H9 (cell line): Measurements from ENCODE around the gene SCRN1. TPM values are rescaled to one million over a fixed set of nuclear protein-coding genes. Genes with fewer than 3 reads are reported as not detected.

Experiments used
- DNase-seq: peaks from one replicate; pipeline ENCODE4 v3.0.0-alpha.2; 2017
- H2AFZ ChIP-seq: one replicate; pipeline ENCODE4 v1.6.1; 2013; ENCODE audit warnings: mild to moderate bottlenecking, low read length, control low read depth, moderate library complexity
- H2AK5ac ChIP-seq: 2 replicates; pipeline ENCODE4 v1.6.1; 2013; ENCODE audit warnings: low read length, control low read depth, mixed read lengths; ENCODE audit not compliant: insufficient read length
- H2BK120ac ChIP-seq: one replicate; pipeline ENCODE4 v1.6.1; 2013; ENCODE audit warnings: low read depth, mild to moderate bottlenecking, low read length, control low read depth, inconsistent platforms; ENCODE audit not compliant: poor library complexity, severe bottlenecking
- H2BK12ac ChIP-seq: 2 replicates; pipeline ENCODE4 v1.6.1; 2013; ENCODE audit warnings: low read length, control low read depth, mixed read lengths, low read depth; ENCODE audit not compliant: insufficient read length
- H2BK15ac ChIP-seq: 2 replicates; pipeline ENCODE4 v1.6.1; 2013; ENCODE audit warnings: low read depth, low read length, control low read depth
- H2BK20ac ChIP-seq: one replicate; pipeline ENCODE4 v1.6.1; 2013; ENCODE audit warnings: low read depth, mild to moderate bottlenecking, low read length, control low read depth, inconsistent platforms; ENCODE audit not compliant: poor library complexity, severe bottlenecking
- H2BK5ac ChIP-seq: 2 replicates; pipeline ENCODE4 v1.6.1; 2013; ENCODE audit warnings: low read length, control low read depth, mixed read lengths; ENCODE audit not compliant: insufficient read length
- H3K14ac ChIP-seq: 2 replicates; pipeline ENCODE4 v1.6.1; 2013; ENCODE audit warnings: low read length, control low read depth; ENCODE audit not compliant: insufficient read depth
- H3K18ac ChIP-seq: 2 replicates; pipeline ENCODE4 v1.6.1; 2013; ENCODE audit warnings: low read depth, mild to moderate bottlenecking, mixed read lengths, low read length, control low read depth; ENCODE audit not compliant: insufficient read length
- H3K23ac ChIP-seq: 2 replicates; pipeline ENCODE4 v1.6.1; 2013; ENCODE audit warnings: low read length, control low read depth, mixed read lengths, low read depth; ENCODE audit not compliant: insufficient read length
- H3K23me2 ChIP-seq: 2 replicates; pipeline ENCODE4 v1.6.1; 2013; ENCODE audit warnings: low read depth, mild to moderate bottlenecking, mixed read lengths, low read length, control low read depth; ENCODE audit not compliant: insufficient read length, poor library complexity, severe bottlenecking
- H3K27ac ChIP-seq: 2 replicates; pipeline ENCODE4 v1.5.1; 2013; ENCODE audit warnings: low read length, control low read depth, mixed read lengths, low read depth; ENCODE audit not compliant: insufficient read length
- H3K27me3 ChIP-seq: 2 replicates; pipeline ENCODE4 v1.6.1; 2013; ENCODE audit warnings: low read length, control low read depth, inconsistent platforms; ENCODE audit not compliant: insufficient read depth
- H3K4ac ChIP-seq: 2 replicates; pipeline ENCODE4 v1.6.1; 2013; ENCODE audit warnings: low read depth, mild to moderate bottlenecking, control low read depth, inconsistent platforms, low read length, moderate library complexity
- H3K4me1 ChIP-seq: 2 replicates; pipeline ENCODE4 v1.6.1; 2013; ENCODE audit warnings: low read length, control low read depth, inconsistent platforms; ENCODE audit not compliant: insufficient read depth
- H3K4me2 ChIP-seq: 2 replicates; pipeline ENCODE4 v1.6.1; 2013; ENCODE audit warnings: low read length, control low read depth, mixed read lengths; ENCODE audit not compliant: insufficient read length, insufficient read depth
- H3K56ac ChIP-seq: 2 replicates; pipeline ENCODE4 v1.6.1; 2013; ENCODE audit warnings: low read depth, mild to moderate bottlenecking, mixed read lengths, low read length, control low read depth; ENCODE audit not compliant: insufficient read length
- H3K79me1 ChIP-seq: 2 replicates; pipeline ENCODE4 v1.6.1; 2013; ENCODE audit warnings: low read depth, mild to moderate bottlenecking, moderate library complexity, low read length, control low read depth, inconsistent platforms; ENCODE audit not compliant: insufficient read depth, poor library complexity, severe bottlenecking
- H3K79me2 ChIP-seq: 2 replicates; pipeline ENCODE4 v1.6.1; 2013; ENCODE audit warnings: low read length, control low read depth, inconsistent platforms; ENCODE audit not compliant: insufficient read depth
- H3K9ac ChIP-seq: 2 replicates; pipeline ENCODE4 v1.6.1; 2013; ENCODE audit warnings: low read length, control low read depth, mixed read lengths; ENCODE audit not compliant: insufficient read length; ENCODE audit errors: extremely low read depth
- H3K9me3 ChIP-seq: one replicate; pipeline ENCODE4 v1.6.1; 2013; ENCODE audit warnings: low read depth, low read length, inconsistent platforms; ENCODE audit not compliant: control insufficient read depth
- H3T11ph ChIP-seq: one replicate; pipeline ENCODE4 v1.6.1; 2013; ENCODE audit warnings: mild to moderate bottlenecking, low read length, control low read depth, inconsistent platforms
- H4K20me1 ChIP-seq: one replicate; pipeline ENCODE4 v1.6.1; 2013; ENCODE audit not compliant: control insufficient read depth, insufficient read length, insufficient read depth
- H4K5ac ChIP-seq: 2 replicates; pipeline ENCODE4 v1.6.1; 2013; ENCODE audit warnings: low read depth, mild to moderate bottlenecking, mixed read lengths, low read length, control low read depth; ENCODE audit not compliant: insufficient read length
- H4K8ac ChIP-seq: replicated peaks from 2 replicates; pipeline ENCODE4 v1.6.1; 2013; ENCODE audit warnings: low read length, control low read depth, mixed read lengths, low read depth; ENCODE audit not compliant: insufficient read length
- H4K91ac ChIP-seq: 2 replicates; pipeline ENCODE4 v1.6.1; 2013; ENCODE audit warnings: low read depth, mild to moderate bottlenecking, moderate library complexity, mixed read lengths, low read length, control low read depth; ENCODE audit not compliant: insufficient read length
- H3K27ac Mint-ChIP-seq, 3 experiments: 2 replicates in 2 of 3; 3 replicates in 1 of 3; pipeline ENCODE4 v1.8.0; 2020 to 2021; ENCODE audit warnings: mixed read lengths in 3 of 3, mild to moderate bottlenecking in 1 of 3, moderate library complexity in 1 of 3
- H3K27me3 Mint-ChIP-seq: 2 replicates; pipeline ENCODE4 v1.8.0; 2021; ENCODE audit warnings: low read depth, mild to moderate bottlenecking, moderate library complexity, mixed read lengths
- H3K36me3 Mint-ChIP-seq, 3 experiments: 2 replicates in 2 of 3; 3 replicates in 1 of 3; pipeline ENCODE4 v1.8.0; 2020 to 2021; ENCODE audit warnings: low read depth in 3 of 3, mixed read lengths in 3 of 3; ENCODE audit not compliant: insufficient read depth in 1 of 3
- H3K4me1 Mint-ChIP-seq, 2 experiments: 2 replicates each; pipeline ENCODE4 v1.8.0; 2020; ENCODE audit warnings: mixed read lengths in 2 of 2
- H3K4me3 Mint-ChIP-seq, 2 experiments: 2 replicates in 1 of 2; 3 replicates in 1 of 2; pipeline ENCODE4 v1.8.0; 2020 to 2021; ENCODE audit warnings: mild to moderate bottlenecking in 2 of 2, mixed read lengths in 2 of 2, moderate library complexity in 1 of 2
- H3K9me3 Mint-ChIP-seq, 2 experiments: 2 replicates in 1 of 2; 3 replicates in 1 of 2; pipeline ENCODE4 v1.8.0; 2020; ENCODE audit warnings: mild to moderate bottlenecking in 2 of 2, mixed read lengths in 2 of 2, moderate library complexity in 1 of 2
- total RNA-seq: library from RNA; stranded (reverse); gene quantifications from 2 replicates; pipeline ENCODE4 v1.2.1, GENCODE V29; 2021
- TF ChIP-seq, protein P1 (sequence below): fragments of 200-600 bp; sonication (generic); conservative IDR thresholded peaks from 3 replicates; pipeline ENCODE4 v1.8.0; 2021; ENCODE audit warnings: antibody characterized with exemption, mild to moderate bottlenecking

The SCRN1 gene
- total RNA-seq, 1 experiment from 2014 or later: 101 TPM

DNA sequence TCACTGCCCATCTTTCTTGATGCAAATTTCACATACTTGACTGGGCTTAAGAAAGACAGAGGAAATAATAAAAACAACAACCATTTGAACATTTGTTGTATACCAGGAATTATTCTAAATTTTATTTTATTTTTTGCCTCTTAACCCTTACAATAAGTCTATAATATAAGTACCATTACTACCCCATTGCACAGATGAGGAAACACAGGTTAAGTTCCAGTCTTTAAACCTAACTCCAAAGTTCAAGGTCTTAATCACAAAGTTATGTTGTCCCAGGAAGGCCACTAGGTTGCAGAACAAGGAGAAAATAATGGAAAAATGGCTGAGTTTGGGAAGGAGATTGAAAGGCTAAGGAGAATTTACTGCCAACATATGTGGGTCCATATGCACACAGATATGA lies 33.4 kb upstream of the SCRN1 start:
- Histone ChIP-seq H3K27me3 (no peaks in the 10 kb centered on the region), H3K56ac (no peak overlapping the region), H3K23ac (no peak overlapping the region), H3K79me1 (no peaks in the 10 kb centered on the region), H2BK20ac (no peak overlapping the region), H4K5ac (no peak overlapping the region), H4K8ac (no peak overlapping the region), H3K4me2 (no peak overlapping the region), H2BK15ac (no peak overlapping the region), H2BK5ac (no peak overlapping the region), H2BK12ac (no peak overlapping the region), H3K18ac (no peak overlapping the region), H4K20me1 (no peaks in the 10 kb centered on the region), H3T11ph (no peak overlapping the region), H3K23me2 (peaks cover 9% of the 10 kb centered on the region), H3K9ac (no peak overlapping the region), H2AFZ (no peak overlapping the region), H3K27ac (no peak overlapping the region), H3K79me2 (peaks cover 4% of the 10 kb centered on the region; the same call in 1 of the 2 replicates), H2BK120ac (no peak overlapping the region), H4K91ac (no peak overlapping the region), H3K4ac (no peak overlapping the region), H3K9me3 (no peaks in the 10 kb centered on the region), H3K4me1 (no peaks in the 10 kb centered on the region; the same call in 1 of the 2 replicates), H3K14ac (no peak overlapping the region), H2AK5ac (no peak overlapping the region)
- H3K9me3 Mint-ChIP-seq: no peaks in the 10 kb centered on the region
- no peak overlapping the region for H3K27ac Mint-ChIP-seq
- DNase-seq: no peak
- H3K4me3 Mint-ChIP-seq: no peak overlapping the region
- peaks cover 6 to 17% (median 12%) of the 10 kb centered on the region in 3 experiments for H3K36me3 Mint-ChIP-seq
- peaks cover 25 to 27% of the 10 kb centered on the region in 2 experiments for H3K4me1 Mint-ChIP-seq
- H3K27me3 Mint-ChIP-seq: no peaks in the 10 kb centered on the region
- TF ChIP-seq, protein P1, sequence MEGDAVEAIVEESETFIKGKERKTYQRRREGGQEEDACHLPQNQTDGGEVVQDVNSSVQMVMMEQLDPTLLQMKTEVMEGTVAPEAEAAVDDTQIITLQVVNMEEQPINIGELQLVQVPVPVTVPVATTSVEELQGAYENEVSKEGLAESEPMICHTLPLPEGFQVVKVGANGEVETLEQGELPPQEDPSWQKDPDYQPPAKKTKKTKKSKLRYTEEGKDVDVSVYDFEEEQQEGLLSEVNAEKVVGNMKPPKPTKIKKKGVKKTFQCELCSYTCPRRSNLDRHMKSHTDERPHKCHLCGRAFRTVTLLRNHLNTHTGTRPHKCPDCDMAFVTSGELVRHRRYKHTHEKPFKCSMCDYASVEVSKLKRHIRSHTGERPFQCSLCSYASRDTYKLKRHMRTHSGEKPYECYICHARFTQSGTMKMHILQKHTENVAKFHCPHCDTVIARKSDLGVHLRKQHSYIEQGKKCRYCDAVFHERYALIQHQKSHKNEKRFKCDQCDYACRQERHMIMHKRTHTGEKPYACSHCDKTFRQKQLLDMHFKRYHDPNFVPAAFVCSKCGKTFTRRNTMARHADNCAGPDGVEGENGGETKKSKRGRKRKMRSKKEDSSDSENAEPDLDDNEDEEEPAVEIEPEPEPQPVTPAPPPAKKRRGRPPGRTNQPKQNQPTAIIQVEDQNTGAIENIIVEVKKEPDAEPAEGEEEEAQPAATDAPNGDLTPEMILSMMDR: no peak
